SK-N-SH (cell line): ENCODE results near the gene AQP3. TPM values are rescaled to one million over a fixed set of nuclear protein-coding genes. Genes with fewer than 3 reads are reported as not detected.

Source experiments
- CTCF ChIA-PET: fragments of 300-600, 350-600 bp; formaldehyde crosslinking; extraction: SDS; loops from one replicate; lab custom pipeline; 2021; lab: Yijun Ruan, JAX
- POLR2A ChIA-PET: fragments of 350-600 bp; sonication (Branson Sonifier 250); formaldehyde crosslinking; extraction: SDS; loops from one replicate; lab custom pipeline; 2020; ENCODE audit warnings: antibody characterized with exemption, inconsistent platforms; lab: Yijun Ruan, JAX
- DNase-seq: peaks from one replicate; pipeline ENCODE4 v3.0.0; 2012
- H2AFZ ChIP-seq: fragments of 200-600 bp; sonication (generic); 2 replicates; pipeline ENCODE4 v1.8.1; 2016; ENCODE audit warnings: antibody characterized with exemption, mild to moderate bottlenecking, low read depth
- H3F3A ChIP-seq: fragments of 200-600 bp; sonication (generic); replicated peaks from 2 replicates; pipeline ENCODE3; 2016; ENCODE audit warnings: antibody characterized with exemption, mild to moderate bottlenecking; ENCODE audit not compliant: insufficient read depth
- H3K27ac ChIP-seq, 2 experiments: fragments of 200-500 bp in 1 of 2; fragments of 200-600 bp in 1 of 2; sonication (Bioruptor generic) in 1 of 2; sonication (generic), shearing (Covaris generic) in 1 of 2; 2 replicates each; pipeline versions ENCODE4 v1.5.1 to v1.6.1; 2014 to 2016; ENCODE audit warnings: low read depth in 2 of 2, inconsistent platforms in 1 of 2, low read length in 1 of 2, mild to moderate bottlenecking in 1 of 2, mixed read lengths in 1 of 2
- H3K27me3 ChIP-seq: fragments of 200-600 bp; sonication (generic), shearing (Covaris generic); 2 replicates; pipeline ENCODE4 v1.6.1; 2016; ENCODE audit warnings: mixed run types; ENCODE audit not compliant: insufficient read depth
- H3K36me3 ChIP-seq, 2 experiments: fragments of 200-500 bp in 1 of 2; fragments of 200-600 bp in 1 of 2; sonication (Bioruptor generic) in 1 of 2; sonication (generic) in 1 of 2; replicated peaks in 1 of 2; 2 replicates each; pipeline versions ENCODE3 to v1.5.1; 2014 to 2016; ENCODE audit warnings: low read length in 1 of 2, mild to moderate bottlenecking in 1 of 2; ENCODE audit not compliant: insufficient read depth in 2 of 2, control insufficient read depth in 1 of 2
- H3K4me1 ChIP-seq, 2 experiments: fragments of 200-500 bp in 1 of 2; fragments of 200-600 bp in 1 of 2; sonication (Bioruptor generic) in 1 of 2; sonication (generic), shearing (Covaris generic) in 1 of 2; 2 replicates each; pipeline versions ENCODE4 v1.5.1 to v1.6.1; 2014 to 2016; ENCODE audit warnings: low read depth in 1 of 2, low read length in 1 of 2, mixed run types in 1 of 2; ENCODE audit not compliant: insufficient read depth in 2 of 2, control insufficient read depth in 1 of 2
- H3K4me2 ChIP-seq: fragments of 200-600 bp; sonication (generic), shearing (Covaris generic); 2 replicates; pipeline ENCODE4 v1.6.1; 2017; ENCODE audit warnings: mixed run types
- H3K4me3 ChIP-seq, 2 experiments: fragments of 200-500 bp in 1 of 2; fragments of 200-600 bp in 1 of 2; sonication (Bioruptor generic) in 1 of 2; sonication (generic), shearing (Covaris generic) in 1 of 2; 2 replicates each; pipeline versions ENCODE4 v1.5.1 to v1.8.1; 2014 to 2016; ENCODE audit warnings: low read depth in 2 of 2, inconsistent platforms in 1 of 2, low read length in 1 of 2, mild to moderate bottlenecking in 1 of 2, mixed read lengths in 1 of 2, moderate library complexity in 1 of 2
- H3K79me2 ChIP-seq: fragments of 200-600 bp; sonication (generic); 2 replicates; pipeline ENCODE4 v1.8.1; 2017; ENCODE audit warnings: mild to moderate bottlenecking; ENCODE audit not compliant: insufficient read depth
- H3K9ac ChIP-seq: fragments of 200-600 bp; sonication (generic); 2 replicates; pipeline ENCODE4 v1.6.1; 2017; ENCODE audit warnings: mixed run types
- H3K9me2 ChIP-seq: fragments of 200-600 bp; sonication (generic); 2 replicates; pipeline ENCODE4 v1.6.1; 2017; ENCODE audit warnings: mixed run types
- H3K9me3 ChIP-seq: fragments of 200-600 bp; sonication (generic); 2 replicates; pipeline ENCODE4 v1.6.1; 2017; ENCODE audit warnings: mixed run types, mild to moderate bottlenecking, moderate library complexity
- H4K20me1 ChIP-seq: fragments of 200-600 bp; sonication (generic); 2 replicates; pipeline ENCODE4 v1.6.1; 2017; ENCODE audit warnings: mild to moderate bottlenecking, mixed run types; ENCODE audit not compliant: insufficient read depth
- ELF1 ChIP-seq: IDR thresholded peaks from 2 replicates; pipeline ENCODE4 v1.4.0; 2012
- EZH2phosphoT487 ChIP-seq: fragments of 200-600 bp; sonication (generic); IDR thresholded peaks from 2 replicates; pipeline ENCODE4 v1.6.1; 2017; ENCODE audit warnings: low read depth, mixed run types, mild to moderate bottlenecking, antibody characterized with exemption, moderate library complexity, borderline replicate concordance
- FOSL2 ChIP-seq: IDR thresholded peaks from 2 replicates; pipeline ENCODE4 v1.4.0; 2012; ENCODE audit warnings: low read depth, mild to moderate bottlenecking, moderate library complexity, borderline replicate concordance
- GATA2 ChIP-seq: sonication (generic); formaldehyde crosslinking; IDR thresholded peaks from 2 replicates; pipeline ENCODE4 v1.5.0; 2020; ENCODE audit warnings: mild to moderate bottlenecking, missing genetic modification reagents
- JUND ChIP-seq: IDR thresholded peaks from 2 replicates; pipeline ENCODE4 v1.4.0; 2012
- MXI1 ChIP-seq: IDR thresholded peaks from 2 replicates; pipeline ENCODE4 v1.6.1; 2012; ENCODE audit warnings: mild to moderate bottlenecking, low read depth, low read length, improper control_type of control experiment
- NRF1 ChIP-seq: IDR thresholded peaks from 2 replicates; pipeline ENCODE4 v1.6.1; 2012; ENCODE audit warnings: low read depth, mild to moderate bottlenecking, low read length
- PBX3 ChIP-seq: IDR thresholded peaks from 2 replicates; pipeline ENCODE4; 2012
- SMC3 ChIP-seq: IDR thresholded peaks from 2 replicates; pipeline ENCODE4 v1.6.1; 2012; ENCODE audit warnings: low read depth, low read length, improper control_type of control experiment
- TEAD4 ChIP-seq: IDR thresholded peaks from 2 replicates; pipeline ENCODE4 v1.4.0; 2012; ENCODE audit warnings: mild to moderate bottlenecking, borderline replicate concordance; ENCODE audit not compliant: insufficient read depth
- WGBS: methylation state at CpG from one replicate; pipeline ENCODE4 v1.1.6; 2017; ENCODE audit warnings: low lambda C conversion rate; 5-methylcytosine and 5-hydroxymethylcytosine counted together
- polyA plus RNA-seq, 3 experiments: library from polyadenylated mRNA; depleted of rRNA; stranded (reverse); fragments of >200 nt; gene quantifications; 2 replicates each; pipeline ENCODE4 v1.2.3, GENCODE V29; 2012
- TF ChIP-seq, protein P1 (sequence below): IDR thresholded peaks from 2 replicates; pipeline ENCODE4 v1.6.1; 2012; ENCODE audit warnings: mild to moderate bottlenecking, low read depth, low read length, moderate library complexity
- TF ChIP-seq, protein P2 (sequence below): fragments of 150-350 bp; IDR thresholded peaks from 2 replicates; pipeline ENCODE4 v1.6.1; 2017; ENCODE audit warnings: antibody characterized with exemption, low read length, low read depth, borderline replicate concordance

AQP3 gene
- polyA plus RNA-seq, 1 of the 3 experiments (the other 2 are of a cell fraction), result 0.64 TPM

GRCh38 chr9:33440204-33440603, 7.2 kb downstream of the AQP3 start:
- H3K4me3 ChIP-seq, result no peak overlapping the region
- TF ChIP-seq TEAD4 (no peak), JUND (no peak), MXI1 (no peak), NRF1 (no peak), ELF1 (no peak)
- TF ChIP-seq, protein P1, sequence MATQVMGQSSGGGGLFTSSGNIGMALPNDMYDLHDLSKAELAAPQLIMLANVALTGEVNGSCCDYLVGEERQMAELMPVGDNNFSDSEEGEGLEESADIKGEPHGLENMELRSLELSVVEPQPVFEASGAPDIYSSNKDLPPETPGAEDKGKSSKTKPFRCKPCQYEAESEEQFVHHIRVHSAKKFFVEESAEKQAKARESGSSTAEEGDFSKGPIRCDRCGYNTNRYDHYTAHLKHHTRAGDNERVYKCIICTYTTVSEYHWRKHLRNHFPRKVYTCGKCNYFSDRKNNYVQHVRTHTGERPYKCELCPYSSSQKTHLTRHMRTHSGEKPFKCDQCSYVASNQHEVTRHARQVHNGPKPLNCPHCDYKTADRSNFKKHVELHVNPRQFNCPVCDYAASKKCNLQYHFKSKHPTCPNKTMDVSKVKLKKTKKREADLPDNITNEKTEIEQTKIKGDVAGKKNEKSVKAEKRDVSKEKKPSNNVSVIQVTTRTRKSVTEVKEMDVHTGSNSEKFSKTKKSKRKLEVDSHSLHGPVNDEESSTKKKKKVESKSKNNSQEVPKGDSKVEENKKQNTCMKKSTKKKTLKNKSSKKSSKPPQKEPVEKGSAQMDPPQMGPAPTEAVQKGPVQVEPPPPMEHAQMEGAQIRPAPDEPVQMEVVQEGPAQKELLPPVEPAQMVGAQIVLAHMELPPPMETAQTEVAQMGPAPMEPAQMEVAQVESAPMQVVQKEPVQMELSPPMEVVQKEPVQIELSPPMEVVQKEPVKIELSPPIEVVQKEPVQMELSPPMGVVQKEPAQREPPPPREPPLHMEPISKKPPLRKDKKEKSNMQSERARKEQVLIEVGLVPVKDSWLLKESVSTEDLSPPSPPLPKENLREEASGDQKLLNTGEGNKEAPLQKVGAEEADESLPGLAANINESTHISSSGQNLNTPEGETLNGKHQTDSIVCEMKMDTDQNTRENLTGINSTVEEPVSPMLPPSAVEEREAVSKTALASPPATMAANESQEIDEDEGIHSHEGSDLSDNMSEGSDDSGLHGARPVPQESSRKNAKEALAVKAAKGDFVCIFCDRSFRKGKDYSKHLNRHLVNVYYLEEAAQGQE, result no peak
- no peak overlapping the region for H3K4me2 ChIP-seq
- H3F3A ChIP-seq, result no peaks in the 10 kb centered on the region
- H3K9me3 ChIP-seq, result no peaks in the 10 kb centered on the region
- H2AFZ ChIP-seq, result no peak overlapping the region
- 86% methylated on average over 7 of the region's 7 CpGs for WGBS
- H3K4me1 ChIP-seq, result no peaks in the 10 kb centered on the region
- ChIA-PET POLR2A (no interaction called here), CTCF (interaction anchor here (3.3 to 3.5 kb wide), 2 partner anchors 12 to 26 kb away, joined by 11 to 14 read pairs; no protein-coding TSS in a partner anchor)
- H3K36me3 ChIP-seq, result no peaks in the 10 kb centered on the region
- H3K27ac ChIP-seq, result no peak overlapping the region
- H3K9ac ChIP-seq, result no peak overlapping the region
- no peaks in the 10 kb centered on the region for H4K20me1 ChIP-seq
- peaks cover under 1% of the 10 kb centered on the region; the same call in 1 of the 2 replicates for H3K27me3 ChIP-seq
- no peaks in the 10 kb centered on the region for H3K9me2 ChIP-seq
- no peak for DNase-seq
- no peaks in the 10 kb centered on the region for H3K79me2 ChIP-seq

DNA sequence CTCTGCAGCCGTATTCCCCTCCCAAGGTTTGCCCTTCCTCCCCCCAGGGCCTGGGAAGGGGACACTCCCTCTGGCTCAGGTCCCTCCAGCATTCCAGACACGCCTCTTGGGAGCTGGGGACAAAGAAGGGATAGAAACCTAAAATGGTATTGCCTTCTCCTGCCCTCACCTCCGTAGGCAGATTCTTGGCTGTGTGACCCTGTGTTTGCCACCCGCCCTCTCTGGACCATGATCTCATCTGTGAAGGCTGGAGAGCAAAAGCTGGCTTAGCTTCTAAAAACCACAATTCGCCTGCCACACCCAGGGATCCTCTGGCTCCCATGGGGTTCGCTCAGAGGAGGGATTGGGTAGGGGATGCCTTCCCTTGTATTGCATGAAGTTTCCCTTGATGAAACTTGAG, 7.7 kb downstream of the AQP3 start:
- H3K36me3 ChIP-seq, result no peaks in the 10 kb centered on the region
- no peaks in the 10 kb centered on the region for H3F3A ChIP-seq
- no peak overlapping the region for H3K27ac ChIP-seq
- H2AFZ ChIP-seq, result no peak overlapping the region
- H3K9ac ChIP-seq, result no peak overlapping the region
- no peaks in the 10 kb centered on the region for H3K4me1 ChIP-seq
- ChIA-PET CTCF (interaction anchor here (1.1 to 3.6 kb wide), 4 partner anchors 8 to 65 kb away, joined by 3 to 14 read pairs (median 12); partner anchors contain the start of gene AQP3), POLR2A (no interaction called here)
- no peaks in the 10 kb centered on the region for H4K20me1 ChIP-seq
- peaks cover 4% of the 10 kb centered on the region; the same call in 1 of the 2 replicates for H3K27me3 ChIP-seq
- H3K9me2 ChIP-seq, result no peaks in the 10 kb centered on the region
- no peak overlapping the region for H3K4me2 ChIP-seq
- WGBS, result 63% methylated on average over 6 of the region's 6 CpGs
- TF ChIP-seq MXI1 (no peak), FOSL2 (no peak), EZH2phosphoT487 (no peak), JUND (no peak), ELF1 (no peak), PBX3 (no peak), SMC3 (no peak), GATA2 (CRISPR knock-in tag) (no peak), NRF1 (no peak)
- TF ChIP-seq, protein P2, sequence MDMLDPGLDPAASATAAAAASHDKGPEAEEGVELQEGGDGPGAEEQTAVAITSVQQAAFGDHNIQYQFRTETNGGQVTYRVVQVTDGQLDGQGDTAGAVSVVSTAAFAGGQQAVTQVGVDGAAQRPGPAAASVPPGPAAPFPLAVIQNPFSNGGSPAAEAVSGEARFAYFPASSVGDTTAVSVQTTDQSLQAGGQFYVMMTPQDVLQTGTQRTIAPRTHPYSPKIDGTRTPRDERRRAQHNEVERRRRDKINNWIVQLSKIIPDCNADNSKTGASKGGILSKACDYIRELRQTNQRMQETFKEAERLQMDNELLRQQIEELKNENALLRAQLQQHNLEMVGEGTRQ, result no peak
- TF ChIP-seq, all 33 proteins: peak for 0
- no peak overlapping the region for H3K4me3 ChIP-seq
- H3K79me2 ChIP-seq, result no peaks in the 10 kb centered on the region
- H3K9me3 ChIP-seq, result no peaks in the 10 kb centered on the region
- DNase-seq, result no peak
